Ovary (tissue), 9 donors: ENCODE measurements around the gene C2orf92. TPM values are rescaled to one million over a fixed set of nuclear protein-coding genes. Genes with fewer than 3 reads are reported as not detected.

Experiments used
- DNase-seq, 5 donors: peaks; one replicate each; pipeline ENCODE4 v3.0.0-alpha.2; 2019 to 2020
- H3K27ac ChIP-seq, 2 donors: fragments of 200-600 bp; one replicate each; pipeline versions ENCODE4 v1.5.1 to v1.8.0; 2019 to 2022
- H3K27me3 ChIP-seq: fragments of 200-600 bp; one replicate; pipeline ENCODE4 v1.8.0; 2022
- H3K36me3 ChIP-seq: fragments of 200-600 bp; sonication (generic); one replicate; pipeline ENCODE4 v1.5.1; 2019
- H3K4me1 ChIP-seq: one replicate; pipeline ENCODE4 v1.8.1; 2013; ENCODE audit warnings: mild to moderate bottlenecking, moderate library complexity; ENCODE audit not compliant: insufficient read depth
- H3K4me3 ChIP-seq: fragments of 200-600 bp; sonication (generic); one replicate; pipeline ENCODE4 v1.5.1; 2017
- H3K9me3 ChIP-seq, 2 donors: fragments of 200-600 bp in 1 of 2; sonication (generic) in 1 of 2; one replicate each; pipeline versions ENCODE4 v1.5.1 to v1.8.1; 2013 to 2019; ENCODE audit warnings: mild to moderate bottlenecking in 1 of 2, moderate library complexity in 1 of 2
- CTCF ChIP-seq, 3 donors: fragments of 450-650 bp in 2 of 3; fragments of 200-600 bp in 1 of 3; IDR thresholded peaks; one replicate each; pipeline versions ENCODE4 v1.5.1 to v1.8.0; 2016 to 2022; ENCODE audit warnings: antibody characterized with exemption in 3 of 3, mild to moderate bottlenecking in 1 of 3
- EP300 ChIP-seq: sonication (generic); formaldehyde crosslinking; IDR thresholded peaks from one replicate; pipeline ENCODE4 v1.6.1; 2017; ENCODE audit warnings: antibody characterized with exemption
- POLR2A ChIP-seq: fragments of 450-650 bp; IDR thresholded peaks from one replicate; pipeline ENCODE4 v1.6.1; 2017; ENCODE audit warnings: antibody characterized with exemption, mild to moderate bottlenecking, moderate library complexity
- WGBS, 3 donors: extraction: QIAGEN DNeasy Blood & Tissue Kit in 1 of 3; methylation state at CpG; one replicate each; pipeline versions ENCODE4 v1.1.5 to v1.1.7; 2013 to 2017; 5-methylcytosine and 5-hydroxymethylcytosine counted together
- intact Hi-C, 4 donors: fragments of 100-400 bp; cut with DNase I; formaldehyde crosslinking; loops; one replicate each; pipeline versions ENCODE4 v1.11.0 to v1.15.1; 2022 to 2023
- polyA plus RNA-seq, 2 donors: library from polyadenylated mRNA; stranded (reverse); fragments of 200-250 nt in 1 of 2; fragments of 350-450 nt in 1 of 2; fragmentation: Illumina TruSeq in 1 of 2; extraction: RNeasy Lipid Tissue Mini Kit (QIAGEN cat#74804) in 1 of 2; gene quantifications; one replicate each; pipeline ENCODE4 v1.2.3, GENCODE V29; 2013 to 2014
- total RNA-seq, 7 donors: library from RNA; depleted of rRNA in 2 of 7; stranded (reverse); fragments of >200 nt in 2 of 7; fragmentation: NEBNext Ultra II Directional in 3 of 7; extraction: Animal tissue kit (Norgen Biotek cat#: 25700) in 3 of 7; gene quantifications; one replicate each; pipeline versions ENCODE4 v1.1.0 to v1.2.4, GENCODE V29; 2016 to 2023
- donor health status: DM: no; HTN: no; CAD: no; lungs with moderate emphysema.
- donor health status: DM: no; HTN: no; CAD: no.
- donor health status: Bipolar disorder and iron deficiency.
- donor health status: DM: yes; HTN: yes; CAD: no.
- donor health status: DM: no; HTN: no; CAD: no.
- donor health status: DM: yes; HTN: yes; CAD: no.

C2orf92 gene
- total and polyA plus RNA-seq, 9 donors = 2.3 to 17.5 (median 4.0) TPM

GRCh38 chr2:97726261-97727064, 57.0 kb downstream of the C2orf92 start:
- Histone ChIP-seq H3K36me3 (no peaks in the 10 kb centered on the region), H3K9me3 (no peaks in the 10 kb centered on the region), H3K27me3 (no peaks in the 10 kb centered on the region), H3K27ac (no peak overlapping the region), H3K4me3 (no peak overlapping the region), H3K4me1 (no peaks in the 10 kb centered on the region)
- intact Hi-C loops = no loop called here
- 55 to 65% (median 62%) methylated on average over 4 of the region's 4 CpGs for WGBS, 3 donors
- TF ChIP-seq POLR2A (no peak), CTCF (IDR thresholded peaks at IDR 0.05) (no peak), EP300 (no peak)
- DNase-seq = no peak

GRCh38 chr2:97727296-97727695, 57.8 kb downstream of the C2orf92 start:
- TF ChIP-seq EP300 (no peak), POLR2A (no peak), CTCF (IDR thresholded peaks at IDR 0.05) (no peak)
- DNase-seq = no peak
- Histone ChIP-seq H3K27me3 (no peaks in the 10 kb centered on the region), H3K36me3 (no peaks in the 10 kb centered on the region), H3K4me3 (no peak overlapping the region), H3K9me3 (no peaks in the 10 kb centered on the region), H3K27ac (no peak overlapping the region), H3K4me1 (no peaks in the 10 kb centered on the region)
- intact Hi-C loops = no loop called here
- 84 to 92% (median 86%) methylated on average over 7 of the region's 7 CpGs for WGBS, 3 donors

GRCh38 chr2:97728091-97728731, 58.7 kb downstream of the C2orf92 start:
- Histone ChIP-seq H3K36me3 (no peaks in the 10 kb centered on the region), H3K4me1 (no peaks in the 10 kb centered on the region), H3K27me3 (no peaks in the 10 kb centered on the region), H3K4me3 (no peak overlapping the region), H3K9me3 (no peaks in the 10 kb centered on the region), H3K27ac (no peak overlapping the region)
- TF ChIP-seq POLR2A (no peak), CTCF (IDR thresholded peaks at IDR 0.05) (no peak), EP300 (no peak)
- no peak for DNase-seq
- intact Hi-C loops = no loop called here
- WGBS, 3 donors = 39 to 56% (median 39%) methylated on average over 12 of the region's 12 CpGs

GRCh38 chr2:97730245-97730644, 60.7 kb downstream of the C2orf92 start:
- TF ChIP-seq EP300 = no peak
- no peak for TF ChIP-seq POLR2A
- no peak for TF ChIP-seq CTCF (IDR thresholded peaks at IDR 0.05)
- no peak for DNase-seq
- Histone ChIP-seq H3K36me3 (no peaks in the 10 kb centered on the region), H3K4me1 (no peaks in the 10 kb centered on the region), H3K4me3 (no peak overlapping the region), H3K27ac (no peak overlapping the region), H3K9me3 (no peaks in the 10 kb centered on the region), H3K27me3 (no peaks in the 10 kb centered on the region)
- intact Hi-C loops = no loop called here
- 96 to 100% (median 96%) methylated on average over 1 of the region's 1 CpG for WGBS, 3 donors
